Activated CD8-positive, alpha-beta memory T cell treated with anti-CD3 and anti-CD28 coated beads, Interleukin-2, amount 10 ng/mL, durations not matched to agents 7 days and 5 days (primary cell): Measurements from ENCODE around the gene POLR3K. TPM values are rescaled to one million over a fixed set of nuclear protein-coding genes. Genes with fewer than 3 reads are reported as not detected.

ENCODE experiments used
- ATAC-seq: fragments of 150-1000 bp; cut with Tn5 transposase; one replicate; pipeline ENCODE4 v1.10.0; 2021; ENCODE audit warnings: moderate library complexity
- CTCF ChIA-PET: fragments of 350-600 bp; sonication (Branson Sonifier 250); formaldehyde crosslinking; loops from one replicate; lab custom pipeline; 2021; ENCODE audit warnings: antibody characterized with exemption; lab: Charles Lee
- DNase-seq: peaks from one replicate; pipeline ENCODE4 v3.0.0-alpha.2; 2020
- H3K27ac Mint-ChIP-seq: one replicate; pipeline ENCODE4 v1.8.0; 2021; ENCODE audit warnings: mild to moderate bottlenecking, mixed read lengths
- H3K27me3 Mint-ChIP-seq: one replicate; pipeline ENCODE4 v1.8.0; 2021; ENCODE audit warnings: mixed read lengths
- H3K36me3 Mint-ChIP-seq: one replicate; pipeline ENCODE4 v1.8.0; 2021; ENCODE audit warnings: mild to moderate bottlenecking, mixed read lengths
- H3K4me1 Mint-ChIP-seq: one replicate; pipeline ENCODE4 v1.8.0; 2021; ENCODE audit warnings: mixed read lengths
- H3K4me3 Mint-ChIP-seq: one replicate; pipeline ENCODE4 v1.8.0; 2021; ENCODE audit warnings: mild to moderate bottlenecking, moderate library complexity, mixed read lengths
- H3K9me3 Mint-ChIP-seq: one replicate; pipeline ENCODE4 v1.8.0; 2022; ENCODE audit warnings: low read depth, mixed read lengths
- total RNA-seq, 2 experiments: library from RNA; stranded (reverse); gene quantifications; one replicate each; pipeline ENCODE4 v1.2.3, GENCODE V29; 2021

Gene POLR3K
- total RNA-seq, 2 experiments from 2014 or later: 40.4 to 53.1 TPM

DNA sequence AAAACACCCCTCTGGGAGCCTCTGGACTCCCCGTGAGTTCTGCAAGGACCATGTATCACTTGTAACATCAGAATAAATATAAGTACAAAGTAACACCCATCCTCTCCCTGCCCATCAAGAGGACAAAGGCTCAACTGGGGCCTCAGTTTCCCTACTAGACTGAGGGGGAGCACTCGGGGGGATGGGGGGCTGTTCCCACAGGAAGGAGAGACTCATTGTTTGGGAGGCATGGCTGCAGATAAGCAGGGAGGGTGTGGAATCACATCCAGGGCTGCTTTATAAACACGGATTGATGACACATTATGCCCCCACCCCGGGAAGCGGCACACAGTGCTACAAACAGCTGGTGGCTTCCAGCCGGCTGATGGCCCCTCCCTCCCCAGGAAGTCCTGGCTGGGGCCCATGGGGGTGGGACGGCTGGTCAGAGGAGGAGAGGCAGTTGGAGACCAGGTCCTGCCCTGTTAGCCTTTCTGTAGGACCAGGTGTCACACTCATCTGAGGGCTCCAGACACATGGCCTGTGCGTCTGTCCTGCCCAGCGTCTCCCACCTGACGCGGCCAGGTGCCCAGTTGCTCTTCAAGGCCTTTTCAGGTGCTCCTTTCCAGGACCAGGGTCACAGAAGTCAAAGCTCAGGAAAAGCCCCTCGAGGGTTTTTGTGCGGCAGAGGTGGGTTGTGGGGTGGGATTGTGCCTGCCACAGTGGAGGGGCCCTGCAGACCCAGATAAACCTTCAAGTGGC lies 23.3 kb upstream of the POLR3K start:
- DNase-seq: peak; percentile 56
- Mint-ChIP-seq H3K27ac (no peak overlapping the region), H3K36me3 (peaks cover 3% of the 10 kb centered on the region), H3K9me3 (no peaks in the 10 kb centered on the region), H3K27me3 (peaks cover 23% of the 10 kb centered on the region), H3K4me3 (peak overlapping the region; percentile 86), H3K4me1 (peaks cover 29% of the 10 kb centered on the region)
- CTCF ChIA-PET: interaction anchor here (1.0 to 6.7 kb wide), 5 partner anchors 12 to 285 kb away, joined by 3 to 78 read pairs (median 5); partner anchors contain the start of gene FAM234A
- ATAC-seq: no peak

DNA sequence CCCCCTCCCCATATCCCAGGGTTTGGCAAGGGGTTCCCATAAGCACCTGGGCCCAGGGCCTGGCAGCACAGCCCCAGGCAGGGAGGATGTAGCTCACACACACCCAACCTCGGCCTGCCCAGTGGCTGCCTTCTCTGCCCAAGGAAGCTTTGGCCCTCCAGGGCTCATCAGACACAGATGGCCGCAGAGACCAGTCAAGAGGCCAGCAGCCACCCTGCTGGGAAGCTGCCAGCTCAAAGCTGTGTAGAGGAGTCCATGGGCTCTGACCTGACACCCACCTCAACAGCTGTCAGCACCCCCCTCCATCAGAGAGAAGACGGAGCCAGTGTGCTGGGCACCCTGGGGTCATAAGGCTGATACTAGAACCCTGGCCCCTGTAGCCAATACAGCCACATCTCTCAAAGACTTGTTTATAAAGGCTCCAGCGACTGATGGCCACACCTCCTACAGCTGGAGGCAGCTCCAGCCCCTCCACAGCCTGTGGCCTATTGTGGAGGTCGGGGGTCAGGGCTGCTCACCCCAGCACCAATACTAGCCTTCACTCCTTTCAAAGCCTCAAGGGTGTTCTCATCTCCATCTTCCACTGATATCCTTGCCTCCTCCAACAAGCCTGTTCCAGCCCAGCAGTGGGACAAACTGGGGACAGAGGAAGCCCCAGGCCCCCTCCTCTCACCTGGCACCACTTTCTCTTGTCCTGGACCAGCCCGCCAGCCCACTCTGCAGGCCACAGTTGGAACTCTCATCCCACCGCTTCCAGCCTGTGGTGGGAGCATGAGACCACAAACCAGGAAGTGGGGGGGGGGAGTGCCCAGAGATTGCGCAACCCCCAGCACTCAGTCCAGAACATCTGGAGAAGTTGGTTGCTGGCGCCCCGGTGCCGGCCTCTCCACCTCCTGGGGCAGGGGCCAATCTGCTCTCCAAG lies 22.4 kb upstream of the POLR3K start:
- CTCF ChIA-PET: interaction anchor here (0.8 to 14.8 kb wide), 8 partner anchors 11 to 287 kb away, joined by 3 to 350 read pairs (median 5); partner anchors contain the start of genes POLR3K and SNRNP25
- H3K27ac Mint-ChIP-seq: no peak overlapping the region

DNA sequence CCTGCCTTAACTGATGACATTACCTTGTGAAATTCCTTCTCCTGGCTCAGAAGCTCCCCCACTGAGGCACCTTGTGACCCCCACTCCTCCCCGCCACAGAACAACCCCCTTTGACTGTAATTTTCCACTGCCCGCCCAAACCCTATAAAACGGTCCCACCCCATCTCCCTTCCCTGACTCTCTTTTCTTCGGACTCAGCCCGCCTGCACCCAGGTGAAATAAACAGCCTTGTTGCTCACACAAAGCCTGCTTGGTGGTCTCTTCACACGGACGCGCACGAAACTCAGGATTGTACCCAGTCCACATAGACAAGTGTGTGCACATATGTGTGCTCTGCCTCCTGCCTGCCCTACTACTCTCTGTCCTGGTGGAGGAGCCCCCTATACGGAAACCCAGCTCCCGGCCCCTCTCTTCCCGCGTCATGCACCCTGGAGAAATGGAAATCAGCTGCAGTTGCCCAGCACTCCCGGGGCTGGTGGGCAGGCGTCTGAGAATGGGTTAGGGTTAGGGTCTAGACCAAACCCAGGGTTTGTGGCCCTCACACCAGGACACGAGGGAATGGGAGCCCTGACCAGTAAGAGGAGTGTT lies 21.4 kb upstream of the POLR3K start:
- Mint-ChIP-seq H3K27ac (no peak overlapping the region), H3K9me3 (no peaks in the 10 kb centered on the region), H3K27me3 (peaks cover 39% of the 10 kb centered on the region), H3K4me3 (no peak overlapping the region), H3K4me1 (peaks cover 29% of the 10 kb centered on the region), H3K36me3 (peaks cover 3% of the 10 kb centered on the region)
- ATAC-seq (no peak), DNase-seq (no peak)
- CTCF ChIA-PET: interaction anchor here (1.4 to 14.8 kb wide), 6 partner anchors 10 to 288 kb away, joined by 3 to 350 read pairs (median 6); partner anchors contain the start of genes POLR3K and SNRNP25

More for the DNA sequence above, 22.4 kb upstream of the POLR3K start:
- Mint-ChIP-seq H3K9me3 (no peaks in the 10 kb centered on the region), H3K27me3 (peaks cover 30% of the 10 kb centered on the region), H3K36me3 (peaks cover 3% of the 10 kb centered on the region), H3K4me1 (peaks cover 29% of the 10 kb centered on the region), H3K4me3 (no peak overlapping the region)
- ATAC-seq (no peak), DNase-seq (no peak)

DNA sequence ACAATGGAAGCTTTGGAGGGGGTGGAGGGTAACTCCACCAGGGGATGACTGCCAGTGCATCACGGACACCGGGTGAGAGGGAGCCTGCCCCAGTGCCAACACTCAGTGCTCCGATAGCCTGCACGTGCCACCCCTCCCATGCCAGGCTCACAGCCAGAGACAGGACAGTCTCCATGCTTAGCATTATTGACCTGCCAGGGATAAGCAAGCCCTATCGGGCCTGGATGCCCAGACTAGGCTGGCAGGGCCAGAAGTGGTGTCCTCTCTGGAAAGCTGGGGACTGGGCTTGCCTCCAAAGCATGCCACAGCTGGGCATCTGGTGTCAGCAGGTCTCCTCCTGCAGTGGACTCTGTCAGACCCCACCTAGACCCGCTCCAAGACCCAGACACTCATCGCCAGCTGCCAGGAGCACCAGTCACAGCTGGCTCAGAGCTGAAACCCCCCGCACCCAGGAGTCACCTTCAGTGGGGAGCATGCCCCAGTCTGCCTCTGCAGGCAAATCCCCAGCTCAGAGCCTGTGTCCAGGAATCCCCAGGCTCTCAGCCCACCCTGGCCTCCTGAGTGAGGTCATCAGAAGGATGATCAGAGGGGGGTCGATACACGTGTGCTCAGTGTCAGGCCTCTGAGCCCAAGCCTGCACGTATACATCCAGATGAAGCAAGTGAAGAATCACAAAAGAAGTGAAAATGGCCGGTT lies 20.8 kb upstream of the POLR3K start:
- CTCF ChIA-PET: interaction anchor here (1.4 to 14.8 kb wide), 5 partner anchors 9 to 288 kb away, joined by 3 to 350 read pairs (median 6); partner anchors contain the start of genes POLR3K and SNRNP25
- peaks cover 23% of the 10 kb centered on the region for H3K4me1 Mint-ChIP-seq
- peaks cover 39% of the 10 kb centered on the region for H3K27me3 Mint-ChIP-seq
- no peaks in the 10 kb centered on the region for H3K9me3 Mint-ChIP-seq
- H3K27ac Mint-ChIP-seq: no peak overlapping the region
- DNase-seq: no peak
- ATAC-seq: no peak
- no peaks in the 10 kb centered on the region for H3K36me3 Mint-ChIP-seq
- no peak overlapping the region for H3K4me3 Mint-ChIP-seq

DNA sequence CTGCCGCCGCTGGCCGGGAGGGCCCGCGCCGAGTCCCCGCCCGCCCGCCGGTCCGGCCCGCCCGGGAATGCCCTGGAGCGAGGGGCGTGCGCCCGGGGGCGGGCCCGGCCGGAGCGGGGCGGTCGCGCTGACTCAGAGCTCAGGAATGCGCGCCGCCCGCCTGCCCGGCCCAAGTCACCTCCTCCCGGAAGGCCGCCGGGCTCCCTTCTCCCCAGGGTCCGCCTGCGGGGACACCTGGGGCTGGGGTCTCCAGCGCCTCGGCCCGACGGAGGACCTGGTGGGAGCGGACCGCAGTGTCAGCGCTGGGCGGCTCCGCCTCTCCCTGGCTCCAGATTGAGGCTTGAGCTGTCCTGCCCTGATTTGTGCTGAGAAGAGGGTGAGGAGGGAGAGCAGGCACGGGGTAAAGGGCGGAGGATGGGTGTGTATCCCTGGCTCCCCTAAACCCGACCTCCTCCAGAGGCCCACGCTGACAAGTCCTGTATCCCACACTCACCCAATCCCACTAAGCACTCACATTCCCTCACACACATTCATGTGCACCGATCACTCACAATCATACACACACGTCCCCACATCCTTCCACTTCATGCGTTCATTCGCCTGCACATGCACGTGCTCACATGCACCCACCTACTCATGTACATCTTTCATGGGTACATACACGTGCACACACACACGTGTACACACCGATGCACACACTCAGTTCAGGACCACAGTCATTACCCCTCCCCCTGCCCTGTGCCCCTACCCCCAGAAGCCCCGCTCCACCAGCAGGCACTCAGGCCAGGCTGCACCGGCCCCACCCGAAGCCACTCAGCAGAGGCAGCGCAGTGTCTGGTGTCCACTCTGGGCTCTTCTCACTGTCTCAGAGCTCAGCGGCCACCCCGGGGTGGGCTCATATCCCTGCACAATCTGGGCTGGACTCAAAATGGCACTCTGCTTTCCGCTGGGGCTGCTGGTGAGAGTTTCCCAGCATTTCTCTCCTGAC lies 19.4 kb upstream of the POLR3K start, which contains the start of gene RHBDF1:
TSS of gene RHBDF1 (minus strand) at position 71 of the 988 bp plus-strand sequence. CDS start 7,616 bp downstream, outside the sequence.
- CTCF ChIA-PET: interaction anchor here (1.5 to 14.8 kb wide), 3 partner anchors 12 to 34 kb away, joined by 6 to 350 read pairs (median 6); no protein-coding TSS in a partner anchor
- ATAC-seq: peak; percentile 53
- Mint-ChIP-seq H3K9me3 (no peaks in the 10 kb centered on the region), H3K27ac (no peak within 1 kb of the TSS), H3K36me3 (no peaks in the 10 kb centered on the region), H3K27me3 (peaks cover 39% of the 10 kb centered on the region), H3K4me1 (peaks cover 19% of the 10 kb centered on the region), H3K4me3 (peak within 1 kb of the TSS; percentile 32)
- DNase-seq: no peak

DNA sequence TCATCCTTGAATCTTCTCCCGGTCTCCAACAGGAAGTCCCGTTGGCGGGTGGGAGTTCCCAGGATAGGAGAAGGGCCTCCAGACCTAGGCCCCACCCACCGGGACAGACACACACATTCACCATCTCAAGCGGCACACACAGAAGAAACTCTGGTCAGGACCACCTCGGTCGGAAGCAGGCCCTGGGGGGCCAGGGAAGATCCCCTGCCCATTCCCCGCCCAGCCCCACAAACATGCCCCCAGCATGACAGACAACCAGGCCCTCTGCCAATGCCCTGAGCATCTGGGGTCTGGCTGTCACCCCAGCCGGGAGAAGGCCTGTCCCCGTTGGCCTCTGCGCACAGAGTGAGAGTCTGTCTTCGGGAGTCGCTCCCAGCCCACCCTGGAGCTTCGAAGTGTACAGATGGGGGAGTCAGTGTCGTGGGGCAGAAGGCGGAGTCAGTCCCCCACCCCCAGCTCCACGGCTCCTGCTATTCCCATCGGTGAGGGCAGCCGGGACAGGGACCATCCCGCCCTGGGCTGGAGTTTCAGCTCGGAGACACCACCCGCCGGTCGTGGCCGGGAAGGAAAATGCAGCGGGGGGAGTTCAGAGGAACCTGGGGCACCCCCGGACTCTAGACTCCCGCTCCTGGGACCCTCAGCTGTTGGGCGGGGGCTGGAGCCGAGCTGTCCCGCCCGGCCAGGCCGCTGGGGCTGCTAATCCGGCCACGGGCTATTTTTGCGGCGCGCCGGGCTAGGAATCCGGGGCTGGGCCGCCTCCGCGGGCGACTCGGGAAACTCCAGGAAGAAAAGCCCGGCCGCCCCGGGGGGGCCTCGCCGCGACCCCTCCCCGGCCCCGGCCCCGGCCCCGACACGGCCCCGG lies 18.4 kb upstream of the POLR3K start:
- no peak for DNase-seq
- Mint-ChIP-seq H3K9me3 (no peaks in the 10 kb centered on the region), H3K4me1 (peaks cover 13% of the 10 kb centered on the region), H3K4me3 (no peak overlapping the region), H3K27ac (no peak overlapping the region), H3K36me3 (no peaks in the 10 kb centered on the region), H3K27me3 (peaks cover 39% of the 10 kb centered on the region)
- no peak for ATAC-seq
- CTCF ChIA-PET: interaction anchor here (1.1 to 14.8 kb wide), 3 partner anchors 25 to 35 kb away, joined by 5 to 350 read pairs (median 6); no protein-coding TSS in a partner anchor

DNA sequence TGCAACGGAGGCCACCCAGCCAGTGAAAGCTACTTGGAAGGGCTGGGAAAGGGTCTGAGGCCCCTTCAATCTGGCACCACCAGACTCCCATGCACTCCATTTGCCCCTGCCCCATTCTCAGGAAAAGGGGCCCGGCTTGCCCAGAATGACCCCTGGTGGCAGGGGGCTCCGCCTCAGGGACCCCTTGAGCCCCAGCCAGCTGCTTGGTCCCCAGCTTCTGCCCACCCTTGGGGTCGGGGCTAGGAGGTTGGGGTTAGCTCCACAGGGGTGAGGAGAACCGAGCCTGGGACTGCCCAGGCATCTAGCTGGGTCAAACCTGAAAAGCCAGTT lies 17.8 kb upstream of the POLR3K start:
- H3K27me3 Mint-ChIP-seq: peaks cover 39% of the 10 kb centered on the region
- ATAC-seq: no peak
- H3K4me3 Mint-ChIP-seq: no peak overlapping the region
- CTCF ChIA-PET: interaction anchor here (1.1 to 14.8 kb wide), 2 partner anchors 26 to 36 kb away, joined by 5 to 350 read pairs; no protein-coding TSS in a partner anchor
- DNase-seq: no peak
- peaks cover 7% of the 10 kb centered on the region for H3K4me1 Mint-ChIP-seq
- H3K9me3 Mint-ChIP-seq: no peaks in the 10 kb centered on the region
- H3K36me3 Mint-ChIP-seq: no peaks in the 10 kb centered on the region
- no peak overlapping the region for H3K27ac Mint-ChIP-seq

DNA sequence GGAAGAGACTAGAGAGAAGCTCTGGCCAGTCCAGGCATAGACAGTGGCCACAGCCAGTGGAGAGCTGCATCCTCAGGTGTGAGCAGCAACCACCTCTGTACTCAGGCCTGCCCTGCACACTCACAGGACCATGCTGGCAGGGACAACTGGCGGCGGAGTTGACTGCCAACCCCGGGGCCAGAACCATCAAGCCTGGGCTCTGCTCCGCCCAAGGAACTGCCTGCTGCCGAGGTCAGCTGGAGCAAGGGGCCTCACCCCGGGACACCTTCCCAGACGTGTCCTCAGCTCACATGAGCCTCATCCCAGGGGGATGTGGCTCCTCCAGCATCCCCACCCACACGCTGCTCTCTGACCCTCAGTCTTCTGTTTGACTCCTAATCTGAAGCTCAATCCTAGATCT lies 15.8 kb upstream of the POLR3K start:
- no peak overlapping the region for H3K4me3 Mint-ChIP-seq
- H3K4me1 Mint-ChIP-seq: peaks cover 3% of the 10 kb centered on the region
- no peaks in the 10 kb centered on the region for H3K36me3 Mint-ChIP-seq
- H3K27ac Mint-ChIP-seq: no peak overlapping the region
- ATAC-seq (no peak), DNase-seq (no peak)
- H3K9me3 Mint-ChIP-seq: no peaks in the 10 kb centered on the region
- H3K27me3 Mint-ChIP-seq: peaks cover 31% of the 10 kb centered on the region
- CTCF ChIA-PET: interaction anchor here (1.1 to 14.8 kb wide), 3 partner anchors 28 to 38 kb away, joined by 3 to 350 read pairs (median 4); no protein-coding TSS in a partner anchor

DNA sequence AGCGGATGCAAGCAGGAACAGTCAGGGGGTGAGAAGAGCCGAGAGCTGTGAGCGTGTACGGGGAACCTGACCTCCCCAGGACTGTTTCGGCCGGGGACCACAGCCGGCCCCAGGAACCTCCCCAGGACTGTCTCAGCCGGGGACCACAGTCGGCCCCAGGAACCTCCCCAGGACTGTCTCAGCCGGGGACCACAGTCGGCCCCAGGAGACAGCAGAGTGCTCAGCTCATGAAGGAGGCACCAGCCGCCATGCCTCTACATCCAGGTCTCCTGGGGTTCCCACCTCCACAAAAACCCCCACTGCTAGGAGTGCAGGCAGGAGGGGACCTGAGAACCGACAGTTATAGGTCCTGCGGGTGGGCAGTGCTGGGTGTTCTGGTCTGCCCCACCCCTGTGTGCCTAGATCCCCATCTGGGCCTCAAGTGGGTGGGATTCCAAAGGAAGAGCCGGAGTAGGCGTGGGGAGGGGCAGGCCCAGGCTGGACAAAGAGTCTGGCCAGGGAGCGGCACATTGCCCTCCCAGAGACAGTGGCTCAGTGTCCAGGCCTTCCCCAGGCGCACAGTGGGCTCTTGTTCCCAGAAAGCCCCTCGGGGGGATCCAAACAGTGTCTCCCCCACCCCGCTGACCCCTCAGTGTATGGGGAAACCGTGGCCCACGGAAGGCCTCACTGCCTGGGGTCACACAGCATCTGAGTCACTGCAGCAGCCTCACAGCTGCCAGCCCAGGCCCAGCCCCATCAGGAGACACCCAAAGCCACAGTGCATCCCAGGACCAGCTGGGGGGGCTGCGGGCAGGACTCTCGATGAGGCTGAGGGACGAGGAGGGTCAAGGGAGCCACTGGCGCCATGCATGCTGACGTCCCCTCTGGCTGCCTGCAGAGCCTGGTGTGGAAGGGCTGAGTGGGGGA lies 14.7 kb upstream of the POLR3K start:
- H3K4me3 Mint-ChIP-seq: no peak overlapping the region
- peaks cover 22% of the 10 kb centered on the region for H3K27me3 Mint-ChIP-seq
- CTCF ChIA-PET: interaction anchor here (4.9 to 14.8 kb wide), 3 partner anchors 9 to 29 kb away, joined by 37 to 350 read pairs (median 78); partner anchors contain the start of gene MPG

More for the DNA sequence above, 14.7 kb upstream of the POLR3K start:
- Mint-ChIP-seq H3K9me3 (no peaks in the 10 kb centered on the region), H3K4me1 (peaks cover 3% of the 10 kb centered on the region), H3K36me3 (no peaks in the 10 kb centered on the region), H3K27ac (no peak overlapping the region)
- ATAC-seq (no peak), DNase-seq (no peak)
